OCI-LY3 (cell line): ENCODE results near the gene FBXL19.

Source experiments
- CTCF ChIP-seq: fragments of 200-600, 300-600 bp; sonication (generic); IDR thresholded peaks from 2 replicates; pipeline ENCODE4 v1.5.1; 2014; ENCODE audit warnings: antibody characterized with exemption, low read length, low read depth
- EZH2phosphoT487 ChIP-seq: fragments of 200-600 bp; shearing (Covaris generic); IDR thresholded peaks from 2 replicates; pipeline ENCODE4 v1.6.1; 2018; ENCODE audit warnings: antibody characterized with exemption, mixed run types, low read depth

- TF ChIP-seq CTCF (no peak), EZH2phosphoT487 (no peak)
Measured at GRCh38 chr16:30972872-30973271, 49.5 kb downstream of the FBXL19 start.
